Neural cell (in vitro differentiated cells): ENCODE measurements around the gene PID1. TPM values are rescaled to one million over a fixed set of nuclear protein-coding genes. Genes with fewer than 3 reads are reported as not detected.

ENCODE experiments used
- H2AFZ ChIP-seq: fragments of 200-600, 300-800 bp; sonication (generic), shearing (Covaris generic); 2 replicates; pipeline ENCODE4 v1.6.0; 2014; ENCODE audit warnings: low read depth, mild to moderate bottlenecking, antibody characterized with exemption, low read length, moderate library complexity
- H3F3A ChIP-seq: fragments of 200-600 bp; shearing (Covaris generic); 2 replicates; pipeline ENCODE4 v1.6.1; 2016; ENCODE audit warnings: mild to moderate bottlenecking, moderate library complexity, mixed read lengths, antibody characterized with exemption, low read length; ENCODE audit not compliant: insufficient read depth, poor library complexity, severe bottlenecking
- H3K27ac ChIP-seq: fragments of 200-600, 300-800 bp; sonication (generic), shearing (Covaris generic); 2 replicates; pipeline ENCODE4 v1.5.1; 2014; ENCODE audit warnings: mild to moderate bottlenecking, low read length, moderate library complexity
- H3K27me3 ChIP-seq: fragments of 300-800, 200-600 bp; sonication (generic), shearing (Covaris generic); 2 replicates; pipeline ENCODE4 v1.6.0; 2014; ENCODE audit warnings: mild to moderate bottlenecking, low read depth, low read length, moderate library complexity; ENCODE audit not compliant: insufficient read depth
- H3K36me3 ChIP-seq: fragments of 300-800, 200-600 bp; sonication (generic), shearing (Covaris generic); 2 replicates; pipeline ENCODE4 v1.5.1; 2014; ENCODE audit warnings: mild to moderate bottlenecking, antibody characterized with exemption, low read length, moderate library complexity; ENCODE audit not compliant: insufficient read depth
- H3K4me2 ChIP-seq: fragments of 300-800, 200-600 bp; sonication (generic), shearing (Covaris generic); 2 replicates; pipeline ENCODE4 v1.6.0; 2014; ENCODE audit warnings: mild to moderate bottlenecking, low read length
- H3K4me3 ChIP-seq: fragments of 300-800, 200-600 bp; sonication (generic), shearing (Covaris generic); 2 replicates; pipeline ENCODE4 v1.5.1; 2014; ENCODE audit warnings: mild to moderate bottlenecking, low read length, moderate library complexity
- H3K79me2 ChIP-seq: fragments of 200-600 bp; shearing (Covaris generic); replicated peaks from 2 replicates; pipeline ENCODE4 v1.6.0; 2014; ENCODE audit warnings: mild to moderate bottlenecking, low read length, moderate library complexity; ENCODE audit not compliant: insufficient read depth
- H3K9ac ChIP-seq: fragments of 300-800, 200-600 bp; sonication (generic), shearing (Covaris generic); 2 replicates; pipeline ENCODE4 v1.6.1; 2016; ENCODE audit warnings: mild to moderate bottlenecking, low read length, mixed read lengths
- H3K9me2 ChIP-seq: fragments of 200-600 bp; shearing (Covaris generic); 2 replicates; pipeline ENCODE4 v1.6.1; 2016; ENCODE audit warnings: mild to moderate bottlenecking, low read length, mixed read lengths; ENCODE audit not compliant: insufficient read depth
- H3K9me3 ChIP-seq: fragments of 200-600, 300-800 bp; sonication (generic), shearing (Covaris generic); 2 replicates; pipeline ENCODE4 v1.6.1; 2016; ENCODE audit warnings: mild to moderate bottlenecking, mixed run types, low read length, moderate library complexity, mixed read lengths
- H4K20me1 ChIP-seq: fragments of 200-600 bp; shearing (Covaris generic); 2 replicates; pipeline ENCODE4 v1.6.1; 2016; ENCODE audit warnings: mild to moderate bottlenecking, mixed run types; ENCODE audit not compliant: insufficient read depth
- CTCF ChIP-seq: fragments of 450-650 bp; IDR thresholded peaks from 2 replicates; pipeline ENCODE4 v1.5.1; 2014; ENCODE audit warnings: antibody characterized with exemption, mild to moderate bottlenecking, moderate library complexity; ENCODE audit not compliant: poor library complexity, severe bottlenecking
- EP300 ChIP-seq: fragments of 450-650 bp; conservative IDR thresholded peaks from 2 replicates; pipeline ENCODE4 v1.6.1; 2014; ENCODE audit warnings: antibody characterized with exemption, mild to moderate bottlenecking, moderate library complexity; ENCODE audit not compliant: poor library complexity, severe bottlenecking
- EZH2 ChIP-seq: fragments of 200-600, 300-800 bp; shearing (Covaris generic), sonication (generic); IDR thresholded peaks from 2 replicates; pipeline ENCODE4 v1.6.1; 2014; ENCODE audit warnings: antibody characterized with exemption, low read length, borderline replicate concordance, mild to moderate bottlenecking; ENCODE audit not compliant: insufficient read depth, poor library complexity, severe bottlenecking
- MXI1 ChIP-seq: fragments of 450-650 bp; conservative IDR thresholded peaks from 2 replicates; pipeline ENCODE4 v1.6.1; 2014; ENCODE audit warnings: antibody characterized with exemption, mild to moderate bottlenecking; ENCODE audit not compliant: poor library complexity, severe bottlenecking
- POLR2AphosphoS5 ChIP-seq: IDR thresholded peaks from 2 replicates; pipeline ENCODE4 v1.6.1; 2012
- RAD21 ChIP-seq: fragments of 450-650 bp; conservative IDR thresholded peaks from 2 replicates; pipeline ENCODE4 v1.6.1; 2014; ENCODE audit warnings: antibody characterized with exemption, mild to moderate bottlenecking, moderate library complexity
- REST ChIP-seq: IDR thresholded peaks from 2 replicates; pipeline ENCODE4 v1.6.1; 2012; ENCODE audit warnings: borderline replicate concordance
- SMC3 ChIP-seq: fragments of 450-650 bp; conservative IDR thresholded peaks from 2 replicates; pipeline ENCODE4 v1.6.1; 2014; ENCODE audit warnings: antibody characterized with exemption, mild to moderate bottlenecking, moderate library complexity; ENCODE audit not compliant: poor library complexity
- TAF1 ChIP-seq: IDR thresholded peaks from 2 replicates; pipeline ENCODE4 v1.6.1; 2012; ENCODE audit warnings: low read depth
- polyA plus RNA-seq: library from polyadenylated mRNA; depleted of rRNA; stranded (reverse); fragments of >200 nt; gene quantifications from 2 replicates; pipeline ENCODE4 v1.2.3, GENCODE V29; 2014

Gene PID1
- polyA plus RNA-seq, 1 donor from 2014 or later, result 11.0 TPM

GRCh38 chr2:229231885-229232284 is 39.2 kb downstream of the PID1 start:
- no peaks in the 10 kb centered on the region for H3K36me3 ChIP-seq
- no peaks in the 10 kb centered on the region for H3K9me3 ChIP-seq
- no peak overlapping the region for H3K4me3 ChIP-seq
- no peaks in the 10 kb centered on the region for H3K9me2 ChIP-seq
- no peak overlapping the region for H3K4me2 ChIP-seq
- no peaks in the 10 kb centered on the region for H3K79me2 ChIP-seq
- TF ChIP-seq CTCF (no peak), EP300 (no peak), TAF1 (no peak), MXI1 (no peak), REST (no peak), SMC3 (no peak), POLR2AphosphoS5 (no peak), RAD21 (no peak), EZH2 (no peak)
- no peak overlapping the region for H3K9ac ChIP-seq
- no peaks in the 10 kb centered on the region for H4K20me1 ChIP-seq
- no peak overlapping the region for H3K27ac ChIP-seq
- no peak overlapping the region for H2AFZ ChIP-seq
- no peaks in the 10 kb centered on the region for H3F3A ChIP-seq
- no peaks in the 10 kb centered on the region for H3K27me3 ChIP-seq

- H2AFZ ChIP-seq, result no peak overlapping the region
- no peak for TF ChIP-seq CTCF
- no peak for TF ChIP-seq SMC3
- TF ChIP-seq RAD21, result no peak
- no peak for TF ChIP-seq TAF1
- TF ChIP-seq POLR2AphosphoS5, result no peak
- TF ChIP-seq REST, result no peak
- TF ChIP-seq EP300, result no peak
- no peak for TF ChIP-seq MXI1
- no peak for TF ChIP-seq EZH2
- no peaks in the 10 kb centered on the region for H3K79me2 ChIP-seq
- no peak overlapping the region for H3K9ac ChIP-seq
- no peaks in the 10 kb centered on the region for H4K20me1 ChIP-seq
- no peaks in the 10 kb centered on the region for H3K9me3 ChIP-seq
- no peak overlapping the region for H3K27ac ChIP-seq
- no peak overlapping the region for H3K4me3 ChIP-seq
- H3K9me2 ChIP-seq, result no peaks in the 10 kb centered on the region
- H3K36me3 ChIP-seq, result no peaks in the 10 kb centered on the region
- H3K4me2 ChIP-seq, result no peak overlapping the region
- no peaks in the 10 kb centered on the region for H3K27me3 ChIP-seq
- H3F3A ChIP-seq, result no peaks in the 10 kb centered on the region
Observed at GRCh38 chr2:229231328-229231868, 39.7 kb downstream of the PID1 start.
